HG03432 (cell line): ENCODE measurements around the gene PCLO.
"Not testable (repeated sequence)": the region's sequence is repeated elsewhere in the genome, so short reads cannot be mapped to it uniquely, and the experiment has no call there.

Experiments
- ATAC-seq: cut with Tn5 transposase; IDR thresholded peaks from one replicate; pipeline ENCODE4 v1.9.1; 2021; ENCODE audit warnings: mild to moderate bottlenecking, moderate library complexity; ENCODE audit not compliant: unreplicated experiment

The PCLO gene

GRCh38 chr7:83053965-83054364 lies 108.7 kb downstream of the PCLO start:
- no peak for ATAC-seq

- no peak for ATAC-seq
Measured at GRCh38 chr7:83040484-83040883, 122.2 kb downstream of the PCLO start.

- ATAC-seq: no peak
Measured at GRCh38 chr7:83038787-83039186, 123.9 kb downstream of the PCLO start.

DNA sequence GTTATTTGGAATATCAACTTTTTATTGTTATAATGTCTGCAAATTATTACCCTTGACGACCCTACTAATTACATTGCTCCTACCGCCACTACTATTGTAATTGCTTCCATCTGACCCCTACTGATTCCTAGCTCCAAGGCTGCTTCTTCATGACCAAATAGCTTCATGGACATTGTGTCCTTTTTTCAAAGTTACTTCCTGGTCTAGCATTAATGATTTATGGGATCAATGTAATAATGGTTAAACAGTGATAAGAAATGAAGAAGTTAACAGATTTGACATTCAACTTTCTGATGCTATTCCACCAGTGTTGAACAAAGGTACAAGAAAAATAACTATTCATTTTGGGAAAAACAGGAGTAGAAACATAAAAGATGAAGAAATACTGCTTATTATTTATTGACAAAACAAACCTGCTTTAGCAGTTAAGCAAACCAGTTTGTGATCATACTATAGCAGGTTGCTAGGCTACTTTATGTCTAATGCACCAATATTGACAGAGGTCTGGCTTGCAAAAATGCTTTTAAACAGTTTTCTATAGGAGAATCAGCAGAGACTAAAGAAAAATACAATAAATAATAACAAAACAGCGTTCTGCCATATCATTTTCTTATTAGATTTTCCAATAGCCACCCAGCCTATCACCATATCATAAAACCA lies 125.8 kb downstream of the PCLO start:
- ATAC-seq: no peak

- no peak for ATAC-seq
Measured at GRCh38 chr7:83036130-83036529, 126.6 kb downstream of the PCLO start.

GRCh38 chr7:83032195-83032594 lies 130.5 kb downstream of the PCLO start:
- no peak for ATAC-seq

DNA sequence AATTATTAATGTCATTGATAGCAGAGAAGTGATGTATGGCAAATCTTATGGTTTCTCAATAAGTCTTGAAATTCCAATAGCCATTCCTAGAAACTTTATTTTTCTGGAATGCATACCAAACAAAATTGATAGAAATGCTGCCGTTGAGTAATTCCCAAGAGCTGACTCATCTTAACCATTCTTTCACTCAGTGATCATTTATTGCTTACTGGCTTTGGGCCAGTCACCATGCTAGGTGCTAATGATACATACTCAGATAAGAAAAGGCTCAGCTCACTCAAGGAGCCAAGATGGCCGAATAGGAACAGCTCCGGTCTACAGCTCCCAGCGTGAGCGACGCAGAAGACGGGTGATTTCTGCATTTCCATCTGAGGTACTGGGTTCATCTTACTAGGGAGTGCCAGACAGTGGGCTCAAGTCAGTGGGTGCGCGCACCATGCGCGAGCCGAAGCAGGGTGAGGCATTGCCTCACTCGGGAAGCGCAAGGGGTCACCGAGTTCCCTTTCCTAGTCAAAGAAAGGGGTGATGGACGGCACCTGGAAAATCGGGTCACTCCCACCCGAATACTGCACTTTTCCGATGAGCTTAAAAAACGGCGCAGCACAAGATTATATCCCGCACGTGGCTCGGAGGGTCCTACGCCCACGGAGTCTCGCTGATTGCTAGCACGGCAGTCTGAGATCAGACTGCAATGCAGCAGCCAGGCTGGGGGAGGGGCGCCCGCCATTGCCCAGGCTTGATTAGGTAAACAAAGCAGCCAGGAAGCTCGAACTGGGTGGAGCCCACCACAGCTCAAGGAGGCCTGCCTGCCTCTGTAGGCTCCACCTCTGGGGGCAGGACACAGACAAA lies 138.6 kb downstream of the PCLO start:
- ATAC-seq: not testable (repeated sequence)

DNA sequence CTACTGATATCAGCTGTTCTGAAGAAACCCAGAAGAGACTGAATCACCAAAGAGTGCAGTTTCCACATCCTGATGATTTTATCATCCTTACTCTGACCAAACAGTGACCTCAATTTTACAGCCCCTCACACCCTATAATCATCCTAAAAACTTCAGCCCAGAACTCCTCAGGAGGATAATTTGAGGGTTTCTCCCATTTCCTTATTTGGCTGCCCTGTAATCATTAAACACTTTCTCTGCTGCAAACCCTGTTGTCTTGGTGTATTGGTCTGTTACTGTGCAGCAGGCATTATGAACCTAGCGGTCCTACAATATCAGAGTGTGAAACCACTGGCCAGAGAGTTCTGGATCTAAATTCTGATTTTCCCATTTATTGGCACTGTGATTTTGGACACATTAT lies 141.7 kb downstream of the PCLO start:
- ATAC-seq: no peak

- ATAC-seq: no peak
Measured at GRCh38 chr7:83020161-83020560, 142.5 kb downstream of the PCLO start.

- ATAC-seq: no peak
Measured at GRCh38 chr7:83015916-83016315, 146.8 kb downstream of the PCLO start.

DNA sequence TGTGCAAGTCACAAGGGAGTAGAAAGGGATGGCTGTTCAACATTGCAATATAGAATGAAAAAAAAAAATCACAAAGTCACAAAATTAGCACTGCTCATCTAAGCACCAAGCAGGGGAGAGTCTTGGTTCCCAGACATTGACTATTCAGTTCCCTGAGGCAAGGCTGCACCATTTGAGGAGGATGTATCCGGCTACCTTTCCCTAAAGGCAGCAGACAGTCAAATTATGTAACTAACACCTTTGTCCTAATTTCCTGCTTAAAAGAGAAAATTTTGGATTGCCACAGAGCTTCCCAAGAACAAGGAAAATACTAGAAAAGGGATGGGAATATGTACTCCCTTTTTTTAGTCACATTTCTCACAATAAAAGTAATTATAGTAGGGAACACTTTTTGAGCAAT lies 148.1 kb downstream of the PCLO start:
- ATAC-seq: no peak

GRCh38 chr7:83011954-83012353 lies 150.7 kb downstream of the PCLO start:
- ATAC-seq: no peak

- no peak for ATAC-seq
Measured at GRCh38 chr7:83005410-83005809, 157.3 kb downstream of the PCLO start.

DNA sequence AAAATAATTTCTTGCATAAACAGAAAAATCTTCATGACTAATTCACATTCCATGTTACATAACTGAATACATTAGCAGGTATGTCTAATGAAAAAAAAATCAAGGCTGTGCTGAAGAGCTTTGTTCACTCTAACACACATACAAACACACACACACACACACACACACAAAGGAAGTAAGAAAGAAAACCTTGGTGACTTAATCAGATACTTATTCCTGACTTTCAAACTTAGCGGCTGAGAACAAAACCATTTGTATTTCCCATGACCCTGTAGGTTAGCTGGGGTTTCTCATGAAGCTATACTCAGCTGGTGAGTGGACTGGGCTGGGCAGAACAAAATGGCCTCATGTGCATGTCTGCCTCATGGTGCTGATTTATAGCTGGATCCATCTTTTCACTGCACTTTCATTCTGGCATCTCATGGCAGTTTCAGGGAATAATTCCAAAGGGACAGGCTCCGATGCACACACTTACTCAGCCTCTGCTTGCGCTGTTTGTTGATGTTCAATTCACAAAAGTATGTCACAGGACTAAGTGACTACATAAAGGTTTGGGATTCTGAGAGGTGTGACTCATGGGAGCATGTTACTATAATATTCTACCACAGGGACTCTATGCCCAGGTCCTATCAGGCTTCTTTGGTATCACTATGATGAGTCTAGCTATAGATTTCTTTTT lies 161.2 kb downstream of the PCLO start:
- ATAC-seq: no peak

- ATAC-seq: no peak
Measured at GRCh38 chr7:82998436-82998835, 164.2 kb downstream of the PCLO start.

DNA sequence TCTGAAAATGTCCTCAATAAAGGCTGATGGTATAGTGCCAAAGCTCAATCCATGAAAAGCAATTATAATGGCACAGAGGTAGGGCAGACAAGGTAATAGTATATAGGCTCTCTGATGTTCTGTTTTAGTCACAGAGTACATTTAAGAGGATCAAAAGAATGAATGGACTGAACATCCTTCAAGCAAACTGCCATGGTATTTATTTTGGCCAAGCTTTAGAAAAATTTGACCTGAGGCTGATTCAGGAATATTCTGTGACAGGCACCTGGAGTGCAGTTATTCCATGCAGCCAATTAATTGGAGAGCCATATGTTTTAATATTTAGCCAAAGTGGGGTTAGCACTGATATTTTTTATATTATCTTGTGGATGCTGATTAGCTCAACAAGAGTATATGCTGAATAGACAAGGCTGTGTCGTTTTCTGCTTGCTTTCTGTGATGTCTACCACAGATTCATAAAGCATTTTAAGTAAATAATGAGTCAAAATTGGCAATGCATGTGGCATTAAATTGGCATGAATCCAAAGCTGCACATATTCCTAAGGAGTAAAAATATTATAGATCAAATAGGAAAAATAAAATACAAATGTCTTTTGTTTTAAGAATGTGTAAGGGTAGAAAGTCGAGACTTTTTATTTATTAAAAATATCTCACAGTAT lies 177.4 kb downstream of the PCLO start:
- no peak for ATAC-seq

DNA sequence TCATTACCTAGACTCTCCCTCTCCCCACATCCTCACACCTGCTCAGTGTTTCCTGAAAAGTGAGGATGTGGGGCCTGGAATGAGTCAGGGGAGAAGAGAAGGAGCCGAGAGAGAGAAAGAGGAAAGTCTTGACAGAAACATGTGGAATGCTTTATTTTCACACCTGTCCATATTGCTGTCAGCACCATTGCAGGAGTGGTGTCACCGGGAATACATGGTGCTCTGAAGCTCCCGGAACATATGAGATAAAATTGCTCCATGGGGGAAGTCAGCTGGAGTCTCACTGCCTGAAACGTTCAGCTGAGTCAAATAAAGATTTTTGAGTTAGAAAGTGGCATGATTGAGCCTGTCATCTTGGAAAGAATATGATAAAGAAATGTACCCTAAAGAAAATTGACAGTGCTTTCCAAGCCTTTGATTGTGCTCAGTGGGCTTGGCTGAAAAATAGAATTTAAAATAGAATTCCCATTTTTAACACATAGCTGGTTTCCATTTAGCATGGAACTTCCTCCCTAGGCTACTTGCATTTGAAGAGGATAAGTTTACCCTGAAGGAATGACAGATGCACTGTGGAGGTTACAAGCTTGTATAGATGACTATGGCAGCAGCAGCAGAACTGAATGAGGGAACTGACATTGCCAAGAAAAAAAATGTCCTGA lies 182.4 kb downstream of the PCLO start:
- no peak for ATAC-seq

GRCh38 chr7:82975811-82976468 lies 186.7 kb downstream of the PCLO start:
- ATAC-seq: no peak

GRCh38 chr7:82972135-82972534 lies 190.5 kb downstream of the PCLO start:
- no peak for ATAC-seq
